GM19455 (cell line): ENCODE measurements around the gene GID8.

Source experiments
- ATAC-seq: cut with Tn5 transposase; IDR thresholded peaks from one replicate; pipeline ENCODE4 v1.9.1; 2021; ENCODE audit not compliant: unreplicated experiment

Gene GID8

GRCh38 chr20:62941792-62942191, 3.8 kb downstream of the GID8 start:
- ATAC-seq, result no peak

- ATAC-seq, result no peak
These were observed 4.5 kb downstream of the GID8 start for GRCh38 chr20:62942456-62942855.

GRCh38 chr20:62943396-62943795, 5.4 kb downstream of the GID8 start:
- ATAC-seq, result no peak

- no peak for ATAC-seq
These were observed 6.2 kb downstream of the GID8 start for GRCh38 chr20:62944184-62944583.

- ATAC-seq, result no peak
These were observed 6.8 kb downstream of the GID8 start for GRCh38 chr20:62944746-62945145.

GRCh38 chr20:62945771-62946339, 7.9 kb downstream of the GID8 start:
- no peak for ATAC-seq

GRCh38 chr20:62946918-62947317, 9.0 kb downstream of the GID8 start:
- no peak for ATAC-seq

- ATAC-seq, result no peak
These were observed 9.8 kb downstream of the GID8 start for GRCh38 chr20:62947532-62948300.

- ATAC-seq, result no peak
These were observed 11.3 kb downstream of the GID8 start for GRCh38 chr20:62949153-62949821.

- ATAC-seq, result no peak
These were observed 12.0 kb downstream of the GID8 start for GRCh38 chr20:62949962-62950361.

- ATAC-seq, result no peak
These were observed 12.8 kb downstream of the GID8 start for GRCh38 chr20:62950741-62951140.

GRCh38 chr20:62951143-62951895, 13.4 kb downstream of the GID8 start:
- ATAC-seq, result no peak

- no peak for ATAC-seq
These were observed 14.0 kb downstream of the GID8 start for GRCh38 chr20:62951896-62952372.

GRCh38 chr20:62952373-62952967, 14.5 kb downstream of the GID8 start, which contains the start of gene SLC17A9:
Gene SLC17A9, plus strand, starts transcription at chr20:62952709. Its CDS starts 122 bp downstream, at chr20:62952831.
- peak; percentile 44 for ATAC-seq

- peak; percentile 14 for ATAC-seq
These were observed 15.3 kb downstream of the GID8 start for GRCh38 chr20:62952968-62953838.

- ATAC-seq, result peak; percentile 64
These were observed 16.1 kb downstream of the GID8 start for GRCh38 chr20:62953839-62954703.

- no peak for ATAC-seq
These were observed 17.8 kb downstream of the GID8 start for GRCh38 chr20:62955519-62956386.
